ENCODE results near the gene ADCY1. TPM values are rescaled to one million over a fixed set of nuclear protein-coding genes. Genes with fewer than 3 reads are reported as not detected.

ADCY1 gene
- total RNA-seq, 1 experiment from 2014 or later: 3.1 TPM

- H3K4me1 ChIP-seq (ENCODE audit: insufficient read depth, low read length): peaks cover 3% of the 10 kb centered on the region; the same call in 1 of the 2 replicates
- TF ChIP-seq EZH2 (IDR thresholded peaks at IDR 0.05; ENCODE audit: low read length, unreplicated experiment) (no peak), CTCF (conservative IDR thresholded peaks at IDR 0.05; ENCODE audit: low read depth, low read length) (no peak), EZH2phosphoT487 (IDR thresholded peaks at IDR 0.05; ENCODE audit: borderline replicate concordance, low read length) (no peak)
- no peaks in the 10 kb centered on the region for H3K27me3 ChIP-seq (ENCODE audit: low read length)
- no peaks in the 10 kb centered on the region for H3K9me2 ChIP-seq (replicated peaks; ENCODE audit: low read length)
- ChIA-PET CTCF (no interaction called here), POLR2A (ENCODE audit: unreplicated experiment) (no interaction called here)
- H3K9ac ChIP-seq (ENCODE audit: low read length): no peak overlapping the region
- H3F3A ChIP-seq (ENCODE audit: low read length, unreplicated experiment): no peaks in the 10 kb centered on the region
- intact Hi-C loops (cut with micrococcal nuclease): no loop called here
- no peaks in the 10 kb centered on the region for H4K20me1 ChIP-seq (ENCODE audit: low read length)
- H3K27ac ChIP-seq (ENCODE audit: low read length): no peak overlapping the region
- H3K79me2 ChIP-seq (ENCODE audit: low read length): no peaks in the 10 kb centered on the region
- no peak for ATAC-seq
- no TSS peak for BruUV-seq (replicated peaks)
- H2AFZ ChIP-seq (ENCODE audit: low read length): no peak overlapping the region
- DNase-seq: no peak
- H3K9me3 ChIP-seq (ENCODE audit: low read length): no peaks in the 10 kb centered on the region
- no peaks in the 10 kb centered on the region for H3K36me3 ChIP-seq (ENCODE audit: low read depth, low read length)
- no peak overlapping the region for H3K4me2 ChIP-seq (ENCODE audit: low read length)
- H3K4me3 ChIP-seq (ENCODE audit: low read length): no peak overlapping the region
Measured at GRCh38 chr7:45692031-45692430, 117.9 kb downstream of the ADCY1 start.

GRCh38 chr7:45695249-45695995, 121.3 kb downstream of the ADCY1 start:
- ChIA-PET CTCF (no interaction called here), POLR2A (ENCODE audit: unreplicated experiment) (no interaction called here)
- H3F3A ChIP-seq (ENCODE audit: low read length, unreplicated experiment): no peaks in the 10 kb centered on the region
- H3K27ac ChIP-seq (ENCODE audit: low read length): no peak overlapping the region
- H2AFZ ChIP-seq (ENCODE audit: low read length): no peak overlapping the region
- DNase-seq (no peak), ATAC-seq (no peak)
- H3K4me3 ChIP-seq (ENCODE audit: low read length): no peak overlapping the region
- H3K27me3 ChIP-seq (ENCODE audit: low read length): peaks cover 4% of the 10 kb centered on the region; the same call in 1 of the 2 replicates
- no peaks in the 10 kb centered on the region for H4K20me1 ChIP-seq (ENCODE audit: low read length)
- BruUV-seq (replicated peaks): no TSS peak
- no peak overlapping the region for H3K9ac ChIP-seq (ENCODE audit: low read length)
- TF ChIP-seq CTCF (conservative IDR thresholded peaks at IDR 0.05; ENCODE audit: low read depth, low read length): no peak
- no peak for TF ChIP-seq EZH2 (IDR thresholded peaks at IDR 0.05; ENCODE audit: low read length, unreplicated experiment)
- no peaks in the 10 kb centered on the region for H3K9me3 ChIP-seq (ENCODE audit: low read length)
- no peaks in the 10 kb centered on the region for H3K36me3 ChIP-seq (ENCODE audit: low read depth, low read length)
- no peaks in the 10 kb centered on the region for H3K9me2 ChIP-seq (replicated peaks; ENCODE audit: low read length)
- H3K4me2 ChIP-seq (ENCODE audit: low read length): no peak overlapping the region
- H3K4me1 ChIP-seq (ENCODE audit: insufficient read depth, low read length): no peaks in the 10 kb centered on the region
- intact Hi-C loops (cut with micrococcal nuclease): no loop called here
- H3K79me2 ChIP-seq (ENCODE audit: low read length): no peaks in the 10 kb centered on the region

DNA sequence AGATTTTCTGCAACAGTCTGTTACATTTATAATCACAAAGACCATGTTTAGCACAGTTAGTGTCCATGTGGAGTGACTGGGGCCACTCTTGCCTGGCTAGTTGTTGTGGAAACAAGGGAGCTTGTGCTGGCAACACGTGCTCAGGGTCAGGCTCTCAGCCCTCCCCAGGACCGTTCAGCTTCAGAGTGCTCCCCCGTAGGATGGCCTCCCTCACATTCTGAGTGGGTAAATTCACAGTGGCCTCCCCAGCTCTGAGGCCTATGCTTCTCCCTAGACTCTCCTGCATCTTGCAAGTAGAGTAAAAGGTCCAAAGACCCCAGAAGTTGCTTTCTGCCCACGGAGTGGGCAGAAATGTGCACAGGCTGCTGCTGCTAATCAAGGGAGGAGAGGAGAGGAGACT, 122.3 kb downstream of the ADCY1 start:
- Histone ChIP-seq H3K4me3 (ENCODE audit: low read length) (no peak overlapping the region), H3K4me1 (ENCODE audit: insufficient read depth, low read length) (no peaks in the 10 kb centered on the region), H2AFZ (ENCODE audit: low read length) (no peak overlapping the region), H3F3A (ENCODE audit: low read length, unreplicated experiment) (no peaks in the 10 kb centered on the region), H3K9me2 (replicated peaks; ENCODE audit: low read length) (no peaks in the 10 kb centered on the region), H3K9me3 (ENCODE audit: low read length) (no peaks in the 10 kb centered on the region), H3K27ac (ENCODE audit: low read length) (no peak overlapping the region), H3K79me2 (ENCODE audit: low read length) (no peaks in the 10 kb centered on the region), H3K9ac (ENCODE audit: low read length) (no peak overlapping the region), H3K27me3 (ENCODE audit: low read length) (peaks cover 12% of the 10 kb centered on the region; the same call in 1 of the 2 replicates), H3K36me3 (ENCODE audit: low read depth, low read length) (no peaks in the 10 kb centered on the region), H3K4me2 (ENCODE audit: low read length) (no peak overlapping the region), H4K20me1 (ENCODE audit: low read length) (no peaks in the 10 kb centered on the region)
- TF ChIP-seq EZH2 (IDR thresholded peaks at IDR 0.05; ENCODE audit: low read length, unreplicated experiment): no peak
- TF ChIP-seq EZH2phosphoT487 (IDR thresholded peaks at IDR 0.05; ENCODE audit: borderline replicate concordance, low read length): no peak
- no peak for TF ChIP-seq CTCF (conservative IDR thresholded peaks at IDR 0.05; ENCODE audit: low read depth, low read length)
- no peak for DNase-seq
- ChIA-PET CTCF (interaction anchor here (0.7 kb wide), 1 partner anchor 20 kb away, joined by 13 read pairs; no protein-coding TSS in a partner anchor), POLR2A (ENCODE audit: unreplicated experiment) (no interaction called here)
- no TSS peak for BruUV-seq (replicated peaks)
- intact Hi-C loops (cut with micrococcal nuclease): no loop called here
- no peak for ATAC-seq

All from PC-3 (cell line).